COLO668 (cell line): ENCODE measurements around the gene RRP9.
"Not testable (repeated sequence)": the region's sequence is repeated elsewhere in the genome, so short reads cannot be mapped to it uniquely, and the experiment has no call there.

Experiments used
- DNase-seq: peaks from one replicate; lab custom pipeline; 2025; ENCODE audit not compliant: unreplicated experiment; lab: John Stamatoyannopoulos, UW

The RRP9 gene

DNA sequence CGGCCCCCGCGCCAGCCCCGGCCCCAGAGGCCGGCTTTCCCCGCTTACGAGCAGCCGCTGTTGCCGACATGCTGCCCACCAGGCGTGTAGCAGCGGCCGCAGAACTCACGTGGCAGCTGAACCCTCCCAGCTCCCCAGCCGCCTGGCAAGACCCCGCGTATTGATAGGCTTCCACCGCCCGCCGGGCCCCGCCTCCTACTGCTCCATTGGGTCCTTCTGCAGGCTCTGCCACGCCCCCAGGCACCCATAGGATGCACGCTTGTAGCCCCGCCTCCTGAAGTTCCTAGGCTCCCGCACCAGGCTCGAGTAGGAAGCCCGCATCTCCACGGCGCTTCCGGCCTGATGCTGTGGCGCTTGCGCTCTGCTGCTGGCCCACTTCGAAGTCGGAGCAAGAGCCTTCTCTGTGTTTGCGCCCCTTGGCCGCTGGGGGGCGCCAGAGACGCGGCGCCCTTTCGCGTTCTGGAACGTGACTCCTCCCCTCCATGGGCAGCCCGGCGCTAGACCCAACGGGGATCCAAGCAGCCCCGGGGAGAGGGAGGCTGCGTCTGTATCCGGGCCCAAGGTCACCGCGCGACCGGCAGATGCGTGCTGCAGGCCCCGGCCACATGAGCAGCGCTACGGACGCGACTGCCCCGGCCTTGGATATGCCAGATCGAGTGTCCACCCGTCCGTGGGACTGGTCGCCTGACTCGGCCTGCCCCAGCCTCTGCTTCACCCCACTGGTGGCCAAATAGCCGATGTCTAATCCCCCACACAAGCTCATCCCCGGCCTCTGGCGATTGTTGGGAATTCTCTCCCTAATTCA is at the start of gene RRP9, which contains the start of gene PARP3:
Gene RRP9, minus strand, starts transcription at position 107 of the 805 bp plus-strand sequence. Its CDS starts 37 bp downstream, at position 70.
Gene PARP3, plus strand, starts transcription at position 566 of the 805 bp plus-strand sequence. CDS start 993 bp downstream, outside the sequence.
- DNase-seq: peak; percentile 99

- DNase-seq: not testable (repeated sequence)
Observed at GRCh38 chr3:51990501-51990971, 48.8 kb upstream of the RRP9 start.

- no peak for DNase-seq
Observed at GRCh38 chr3:51988286-51989146, 46.8 kb upstream of the RRP9 start.

- DNase-seq: no peak
Observed at GRCh38 chr3:51987568-51987967, 45.9 kb upstream of the RRP9 start.

DNA sequence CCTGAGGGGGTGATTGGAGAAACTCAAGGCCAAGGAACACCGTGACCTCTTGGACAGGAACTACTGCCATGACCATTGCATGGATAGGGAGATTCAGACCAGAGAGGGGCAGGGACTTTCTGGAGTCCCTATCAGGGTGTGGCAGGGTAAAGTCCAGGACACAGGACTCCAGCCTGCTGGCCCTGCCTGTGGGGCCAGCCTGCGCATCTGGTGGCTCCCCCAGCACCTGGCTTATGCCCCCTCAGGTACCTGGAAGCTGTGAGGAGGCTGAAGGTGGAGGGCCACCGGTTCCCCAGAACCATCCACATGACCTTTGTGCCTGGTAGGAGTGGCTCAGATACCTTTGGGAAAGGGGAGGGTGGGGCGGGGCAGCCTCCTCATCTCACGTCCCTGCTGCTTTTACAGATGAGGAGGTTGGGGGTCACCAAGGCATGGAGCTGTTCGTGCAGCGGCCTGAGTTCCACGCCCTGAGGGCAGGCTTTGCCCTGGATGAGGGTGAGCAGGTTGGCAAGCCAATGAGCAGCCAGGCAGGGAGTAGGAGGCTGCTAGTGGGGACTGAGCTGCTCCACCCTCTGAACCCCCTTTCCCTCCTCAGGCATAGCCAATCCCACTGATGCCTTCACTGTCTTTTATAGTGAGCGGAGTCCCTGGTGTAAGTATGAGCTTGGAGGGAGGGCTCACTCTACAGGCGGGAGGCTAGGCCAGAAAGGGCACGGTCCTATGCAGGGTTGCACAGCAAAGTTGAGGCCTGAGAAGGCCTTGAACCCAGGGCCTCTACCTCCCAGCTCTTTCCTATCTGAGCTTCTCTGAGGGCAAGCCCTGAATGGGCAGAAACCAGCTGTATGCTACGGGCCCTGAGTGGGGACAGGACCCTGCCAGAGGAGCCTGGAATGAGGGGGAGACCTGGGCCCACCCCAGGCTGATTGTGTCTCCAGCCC is 44.6 kb upstream of the RRP9 start:
- DNase-seq: no peak

DNA sequence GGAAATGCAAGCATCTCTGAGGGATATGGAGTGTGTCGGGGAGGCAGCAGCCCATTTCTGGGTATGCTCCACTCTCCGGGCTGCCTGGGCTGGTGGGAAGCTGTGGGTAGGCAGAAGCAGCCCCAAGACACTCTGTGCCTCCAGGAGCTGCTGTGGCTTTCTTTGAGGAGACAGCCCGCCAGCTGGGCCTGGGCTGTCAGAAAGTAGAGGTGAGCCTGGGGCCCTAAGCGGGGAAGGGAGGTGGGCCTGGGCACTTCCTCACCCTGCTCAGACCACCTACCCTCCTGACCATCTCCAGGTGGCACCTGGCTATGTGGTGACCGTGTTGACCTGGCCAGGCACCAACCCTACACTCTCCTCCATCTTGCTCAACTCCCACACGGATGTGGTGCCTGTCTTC is 43.4 kb upstream of the RRP9 start:
- no peak for DNase-seq

DNA sequence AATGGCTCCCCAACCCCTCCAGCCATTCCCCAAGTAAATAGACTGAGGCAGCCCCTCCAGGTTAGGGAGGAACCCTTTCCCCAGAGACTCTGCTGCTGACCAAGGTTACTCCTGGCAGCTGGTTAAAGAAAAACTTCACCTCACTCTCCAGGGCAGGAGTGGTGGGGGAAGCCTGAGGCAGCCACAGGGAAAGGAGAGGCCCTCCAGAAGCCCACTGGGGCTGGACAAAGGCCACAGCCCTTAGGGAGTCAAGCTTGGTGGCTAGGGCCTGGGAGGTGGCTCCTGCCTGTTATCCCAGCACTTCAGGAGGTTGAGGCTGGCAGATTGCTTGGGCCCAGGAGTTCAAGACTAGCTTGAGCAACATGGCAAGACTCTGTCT is 42.6 kb upstream of the RRP9 start:
- DNase-seq: no peak

- no peak for DNase-seq
Observed at GRCh38 chr3:51983578-51984268, 42.0 kb upstream of the RRP9 start.

DNA sequence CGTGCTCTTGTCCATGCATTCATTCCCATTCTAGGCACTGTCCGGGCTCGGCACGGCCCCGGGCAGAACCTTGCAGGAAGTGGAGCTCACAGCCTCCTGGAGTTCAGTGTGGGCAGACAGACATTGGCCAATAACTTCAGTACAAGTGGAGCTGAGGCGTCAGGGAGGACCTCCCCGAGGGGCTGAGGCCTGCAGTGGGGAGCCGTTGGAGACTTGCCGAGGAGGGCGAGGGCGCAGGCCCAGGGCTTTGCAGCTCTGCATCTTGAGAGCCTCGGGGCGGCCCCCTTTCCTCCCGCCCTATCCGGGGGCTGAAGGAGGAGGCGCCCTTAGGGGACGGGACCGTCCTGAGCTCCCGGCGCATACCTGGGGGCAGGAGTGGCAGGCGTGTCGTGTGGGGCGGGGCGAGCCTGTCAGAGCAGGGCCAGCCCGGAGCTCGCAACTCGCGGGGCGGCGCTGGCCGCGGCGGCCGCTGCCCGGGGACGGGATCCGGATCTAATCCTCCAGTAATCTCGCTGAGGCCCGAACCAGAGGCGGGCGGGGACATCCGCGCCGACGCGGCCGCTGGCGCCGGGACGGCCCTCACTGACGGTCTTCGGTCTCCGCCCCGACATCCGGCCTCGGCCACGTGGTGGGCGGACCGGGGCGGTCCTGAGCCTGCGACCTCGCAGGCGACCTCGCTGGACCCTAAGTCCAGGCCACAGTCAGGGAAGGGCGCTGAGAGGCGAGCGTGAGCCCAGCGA is 41.3 kb upstream of the RRP9 start, which contains the start of gene ACY1:
Gene ACY1, plus strand, starts transcription at position 698 of the 740 bp plus-strand sequence. CDS start 530 bp downstream, outside the sequence.
- peak; percentile 76 for DNase-seq

DNA sequence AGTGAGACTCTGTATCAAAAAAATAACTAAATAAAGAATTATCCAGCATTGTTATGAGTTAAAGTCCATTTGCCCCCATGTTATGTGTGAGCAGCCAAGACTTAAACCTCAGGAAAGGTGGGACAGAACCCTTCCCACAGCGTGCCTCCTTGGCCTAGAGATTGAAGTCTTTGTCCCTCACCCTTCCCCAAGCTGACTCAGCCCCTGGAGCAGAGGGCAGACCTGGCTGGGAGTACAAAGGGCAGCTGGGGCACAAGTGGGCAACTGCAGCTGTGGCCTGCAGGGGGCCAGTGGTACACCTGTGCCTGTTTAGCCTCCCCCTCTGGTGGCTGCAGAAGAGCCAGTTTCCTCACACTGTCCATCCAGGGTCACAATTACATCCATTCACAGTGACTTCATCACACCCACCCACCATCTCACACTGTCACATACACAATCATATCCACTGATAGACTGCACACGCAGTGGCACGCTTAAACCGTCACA is 40.7 kb upstream of the RRP9 start:
- DNase-seq: peak; percentile 81

- DNase-seq: no peak
Observed at GRCh38 chr3:51980253-51980652, 38.5 kb upstream of the RRP9 start.

GRCh38 chr3:51978143-51978502 is 36.4 kb upstream of the RRP9 start:
- no peak for DNase-seq

DNA sequence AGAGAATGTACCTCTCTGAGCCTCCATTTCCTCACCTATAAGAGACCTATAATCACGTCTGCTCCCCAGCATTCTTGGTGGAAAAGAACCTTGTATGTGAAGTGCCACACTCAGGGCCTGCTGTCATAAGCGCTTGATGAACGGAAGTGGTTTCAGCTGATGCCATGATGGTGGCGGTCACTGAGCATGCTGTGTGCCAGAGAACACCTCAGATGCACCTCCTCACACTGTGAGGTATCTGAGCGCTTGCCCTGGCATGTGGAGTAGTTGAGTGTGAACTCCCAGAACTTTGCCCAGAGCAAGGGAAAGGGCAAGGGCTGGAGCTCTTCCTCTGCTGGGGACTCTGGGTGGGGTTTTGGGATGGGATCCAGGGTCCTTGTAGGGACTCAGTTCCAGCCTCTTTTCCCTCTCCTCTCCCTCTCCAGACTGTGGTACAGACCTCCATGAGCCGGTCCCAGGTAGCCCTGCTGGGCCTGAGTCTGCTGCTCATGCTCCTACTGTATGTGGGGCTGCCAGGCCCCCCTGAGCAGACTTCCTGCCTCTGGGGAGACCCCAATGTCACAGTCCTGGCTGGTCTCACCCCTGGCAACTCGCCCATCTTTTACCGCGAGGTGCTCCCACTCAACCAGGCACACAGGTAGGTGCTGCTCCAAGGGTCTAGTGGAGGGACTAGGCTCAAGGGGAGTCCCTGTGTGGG is 35.9 kb upstream of the RRP9 start:
- DNase-seq: no peak

GRCh38 chr3:51975852-51976549 is 34.3 kb upstream of the RRP9 start:
- peak; percentile 64 for DNase-seq

DNA sequence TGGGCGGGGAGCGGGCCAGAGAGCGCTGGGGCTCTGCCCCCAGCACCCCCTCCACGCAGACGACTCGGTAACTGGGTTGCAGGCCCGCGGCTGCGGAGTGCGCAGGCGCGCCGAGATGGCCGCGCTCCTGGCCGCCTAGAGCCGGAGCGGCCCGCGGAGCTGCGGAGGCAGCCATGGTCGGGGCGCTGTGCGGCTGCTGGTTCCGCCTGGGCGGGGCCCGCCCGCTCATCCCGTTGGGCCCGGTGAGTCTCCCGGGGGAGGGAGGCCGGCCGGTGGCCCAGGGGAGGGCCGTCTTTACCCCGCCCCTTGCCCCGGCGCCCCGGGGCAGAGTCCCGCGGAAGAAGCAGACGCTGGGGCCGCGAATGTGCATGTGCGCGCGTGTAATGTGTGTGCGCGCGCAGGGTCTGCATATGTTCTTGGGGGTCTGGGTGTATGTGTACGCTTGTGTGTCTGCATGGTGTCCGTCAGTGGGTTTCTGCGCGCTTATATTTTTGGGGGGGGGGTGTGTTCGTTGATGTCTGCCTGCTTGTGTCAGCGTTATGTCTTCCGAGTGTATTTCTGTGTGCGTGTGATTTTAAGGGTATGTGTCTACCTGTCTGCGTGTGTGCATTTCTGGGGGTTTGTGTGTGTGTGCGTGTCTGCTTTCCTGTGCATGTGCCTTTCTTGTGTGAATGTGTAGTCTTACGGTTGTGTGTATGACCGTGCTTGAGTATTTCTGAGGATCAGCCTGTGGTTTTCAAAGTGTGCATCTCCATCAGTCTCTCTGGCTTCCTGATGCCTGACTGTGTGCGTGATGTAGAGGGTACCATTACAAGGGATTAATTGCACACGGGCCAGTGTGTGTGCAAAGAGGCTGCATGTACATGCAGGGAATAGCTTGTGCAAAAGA is 33.5 kb upstream of the RRP9 start, which contains the start of gene ABHD14A:
Gene ABHD14A, plus strand, starts transcription at position 102 of the 889 bp plus-strand sequence. Its CDS starts 72 bp downstream, at position 174.
- peak; percentile 69 for DNase-seq

DNA sequence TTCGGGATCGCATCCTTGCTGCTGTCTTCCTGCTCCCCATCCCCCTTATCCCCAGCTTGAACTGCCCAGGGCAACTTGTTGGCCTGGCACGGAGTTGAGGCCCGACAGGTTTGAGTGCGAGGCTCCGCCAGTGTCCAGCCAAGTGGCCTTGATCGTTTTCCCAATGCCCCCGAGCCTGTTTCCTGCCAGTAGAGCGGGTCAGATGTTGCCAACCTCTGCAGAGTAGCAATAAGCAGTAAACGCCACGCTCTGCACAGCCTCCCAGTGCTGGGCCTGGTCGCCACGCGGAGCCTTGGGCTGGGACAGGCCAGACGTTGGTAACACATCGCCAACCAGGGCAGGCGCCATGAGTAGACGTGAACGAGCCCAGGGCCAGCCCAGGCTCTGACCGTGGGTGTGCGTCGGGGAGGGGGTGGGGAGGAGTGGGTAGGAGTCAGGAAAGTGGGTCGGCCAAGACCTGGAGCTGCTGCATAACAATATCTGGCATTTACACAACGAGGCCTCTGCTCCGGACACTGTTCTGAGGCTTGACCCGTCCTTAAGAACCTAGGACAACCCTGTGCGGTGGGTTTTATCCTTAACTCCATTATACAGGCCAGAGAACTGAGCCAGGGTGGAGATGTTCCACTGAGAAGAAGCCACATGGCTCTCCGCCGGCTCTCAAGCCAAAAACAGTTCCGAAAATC is 32.7 kb upstream of the RRP9 start:
- peak; percentile 31 for DNase-seq
